Measurements from ENCODE around the gene PNPT1. TPM values are rescaled to one million over a fixed set of nuclear protein-coding genes. Genes with fewer than 3 reads are reported as not detected.
"Not testable (repeated sequence)": the region's sequence is repeated elsewhere in the genome, so short reads cannot be mapped to it uniquely, and the experiment has no call there.

The PNPT1 gene
- total RNA-seq, 1 donor from 2014 or later = 22.3 TPM

- Histone ChIP-seq H3K36me3 (ENCODE audit: control insufficient read depth, insufficient read depth, low read length) (no peaks in the 10 kb centered on the region), H3K4me3 (ENCODE audit: low read depth, low read length) (no peak overlapping the region), H3K27me3 (ENCODE audit: control insufficient read depth, insufficient read depth, low read length) (no peaks in the 10 kb centered on the region)
- no peak for DNase-seq (ENCODE audit: low read depth)
- no peak for TF ChIP-seq CTCF (IDR thresholded peaks at IDR 0.05; ENCODE audit: insufficient read depth, low read length, poor library complexity, severe bottlenecking)
Measured at GRCh38 chr2:55703350-55703749, 9.7 kb upstream of the PNPT1 start.

GRCh38 chr2:55692740-55693139 lies 904 bp downstream of the PNPT1 start:
- peak overlapping the region; percentile 80 for H3K4me3 ChIP-seq (ENCODE audit: low read depth, low read length)
- not testable (repeated sequence) for H3K36me3 ChIP-seq (ENCODE audit: control insufficient read depth, insufficient read depth, low read length); DNase-seq (ENCODE audit: low read depth); H3K27me3 ChIP-seq (ENCODE audit: control insufficient read depth, insufficient read depth, low read length)

- DNase-seq (ENCODE audit: low read depth) = no peak
- no peak for TF ChIP-seq CTCF (IDR thresholded peaks at IDR 0.05; ENCODE audit: insufficient read depth, low read length, poor library complexity, severe bottlenecking)
- Histone ChIP-seq H3K36me3 (ENCODE audit: control insufficient read depth, insufficient read depth, low read length) (no peaks in the 10 kb centered on the region), H3K27me3 (ENCODE audit: control insufficient read depth, insufficient read depth, low read length) (no peaks in the 10 kb centered on the region), H3K4me3 (ENCODE audit: low read depth, low read length) (no peak overlapping the region)
Measured at GRCh38 chr2:55672630-55673029, 21.0 kb downstream of the PNPT1 start.

GRCh38 chr2:55668956-55669355 lies 24.7 kb downstream of the PNPT1 start:
- no peaks in the 10 kb centered on the region for H3K27me3 ChIP-seq (ENCODE audit: control insufficient read depth, insufficient read depth, low read length)
- no peak for DNase-seq (ENCODE audit: low read depth)
- no peak for TF ChIP-seq CTCF (IDR thresholded peaks at IDR 0.05; ENCODE audit: insufficient read depth, low read length, poor library complexity, severe bottlenecking)
- no peak overlapping the region for H3K4me3 ChIP-seq (ENCODE audit: low read depth, low read length)
- no peaks in the 10 kb centered on the region for H3K36me3 ChIP-seq (ENCODE audit: control insufficient read depth, insufficient read depth, low read length)

- Histone ChIP-seq H3K4me3 (ENCODE audit: low read depth, low read length) (no peak overlapping the region), H3K27me3 (ENCODE audit: control insufficient read depth, insufficient read depth, low read length) (no peaks in the 10 kb centered on the region), H3K36me3 (ENCODE audit: control insufficient read depth, insufficient read depth, low read length) (no peaks in the 10 kb centered on the region)
- no peak for TF ChIP-seq CTCF (IDR thresholded peaks at IDR 0.05; ENCODE audit: insufficient read depth, low read length, poor library complexity, severe bottlenecking)
- no peak for DNase-seq (ENCODE audit: low read depth)
Measured at GRCh38 chr2:55653255-55653654, 40.4 kb downstream of the PNPT1 start.

GRCh38 chr2:55649211-55649610 lies 44.4 kb downstream of the PNPT1 start:
- DNase-seq (ENCODE audit: low read depth) = no peak
- H3K27me3 ChIP-seq (ENCODE audit: control insufficient read depth, insufficient read depth, low read length) = no peaks in the 10 kb centered on the region
- TF ChIP-seq CTCF (IDR thresholded peaks at IDR 0.05; ENCODE audit: insufficient read depth, low read length, poor library complexity, severe bottlenecking) = no peak
- no peaks in the 10 kb centered on the region for H3K36me3 ChIP-seq (ENCODE audit: control insufficient read depth, insufficient read depth, low read length)
- no peak overlapping the region for H3K4me3 ChIP-seq (ENCODE audit: low read depth, low read length)
